SKM-1 (cell line): ENCODE results near the gene LECT2.

ENCODE experiments used
- DNase-seq: peaks from one replicate; lab custom pipeline; 2025; ENCODE audit not compliant: unreplicated experiment; lab: John Stamatoyannopoulos, UW

Gene LECT2

GRCh38 chr5:135954899-135955298, at the start of gene LECT2:
TSS of gene LECT2 (minus strand) at chr5:135954983. CDS start at chr5:135954833, 150 bp downstream.
- no peak for DNase-seq

GRCh38 chr5:136004436-136004835, 49.7 kb upstream of the LECT2 start:
- no peak for DNase-seq

- DNase-seq = peak; percentile 93
Measured at GRCh38 chr5:136001466-136001981, 46.7 kb upstream of the LECT2 start.

GRCh38 chr5:136000932-136001331, 46.1 kb upstream of the LECT2 start:
- DNase-seq = peak; percentile 76

GRCh38 chr5:136000147-136000546, 45.4 kb upstream of the LECT2 start:
- no peak for DNase-seq

GRCh38 chr5:135999406-136000139, 44.8 kb upstream of the LECT2 start:
- peak; percentile 68 for DNase-seq

- no peak for DNase-seq
Measured at GRCh38 chr5:135998889-135999288, 44.1 kb upstream of the LECT2 start.

GRCh38 chr5:135997673-135998335, 43.0 kb upstream of the LECT2 start:
- DNase-seq = no peak

GRCh38 chr5:135996611-135997010, 41.8 kb upstream of the LECT2 start:
- no peak for DNase-seq

- DNase-seq = no peak
Measured at GRCh38 chr5:135995976-135996375, 41.2 kb upstream of the LECT2 start.

GRCh38 chr5:135993880-135994636, 39.3 kb upstream of the LECT2 start:
- DNase-seq = no peak

GRCh38 chr5:135993335-135993879, 38.6 kb upstream of the LECT2 start:
- no peak for DNase-seq

GRCh38 chr5:135991429-135991828, 36.6 kb upstream of the LECT2 start:
- DNase-seq = no peak

- DNase-seq = no peak
Measured at GRCh38 chr5:135990528-135991255, 35.9 kb upstream of the LECT2 start.

GRCh38 chr5:135989686-135990085, 34.9 kb upstream of the LECT2 start:
- DNase-seq = no peak

GRCh38 chr5:135988546-135988945, 33.8 kb upstream of the LECT2 start:
- no peak for DNase-seq

GRCh38 chr5:135986891-135987401, 32.2 kb upstream of the LECT2 start:
- no peak for DNase-seq

GRCh38 chr5:135986401-135986800, 31.6 kb upstream of the LECT2 start:
- no peak for DNase-seq

- no peak for DNase-seq
Measured at GRCh38 chr5:135985951-135986350, 31.2 kb upstream of the LECT2 start.

- DNase-seq = no peak
Measured at GRCh38 chr5:135980620-135981019, 25.8 kb upstream of the LECT2 start.
